ENCODE results near the gene USP12. TPM values are rescaled to one million over a fixed set of nuclear protein-coding genes. Genes with fewer than 3 reads are reported as not detected.

The USP12 gene
- total RNA-seq, 2 experiments from 2014 or later: 18.7 to 20.7 TPM

DNA sequence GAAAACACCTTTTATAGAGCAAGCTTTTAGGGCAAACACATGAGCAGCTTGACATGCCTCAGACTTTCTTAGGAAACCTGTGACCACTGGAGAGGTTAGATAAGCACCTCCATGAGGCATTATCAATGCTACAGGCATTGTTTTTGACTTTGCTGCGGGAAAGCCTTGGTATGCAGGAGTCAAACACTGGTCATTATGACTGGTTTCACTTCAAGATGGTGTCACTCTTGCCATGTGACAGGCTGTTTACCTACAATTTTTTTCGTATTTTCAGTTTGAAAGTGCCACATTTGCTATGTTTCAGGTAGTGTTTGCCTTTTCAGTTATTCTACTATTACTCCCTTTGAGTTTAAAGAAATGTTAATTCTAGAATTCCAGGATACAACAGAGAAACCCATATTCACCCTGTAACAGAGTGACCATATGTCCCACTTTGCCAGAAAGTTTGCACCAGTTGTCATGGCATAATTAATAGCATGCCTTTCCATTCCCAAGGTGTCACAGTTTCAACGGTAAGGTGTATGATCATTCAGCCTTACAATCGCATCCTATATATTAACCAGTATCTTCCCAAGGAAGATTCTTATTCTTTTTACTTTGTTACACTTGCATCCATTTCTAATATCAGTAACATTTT, 33.0 kb downstream of the USP12 start:
- Mint-ChIP-seq H3K27ac (no peak overlapping the region), H3K4me3 (no peak overlapping the region), H3K4me1 (peaks cover 16% of the 10 kb centered on the region), H3K9me3 (peaks cover 13% of the 10 kb centered on the region), H3K27me3 (no peaks in the 10 kb centered on the region), H3K36me3 (ENCODE audit: low read depth) (peaks cover 26% of the 10 kb centered on the region)
- DNase-seq: no peak
- ChIA-PET POLR2A (no interaction called here), CTCF (no interaction called here)

DNA sequence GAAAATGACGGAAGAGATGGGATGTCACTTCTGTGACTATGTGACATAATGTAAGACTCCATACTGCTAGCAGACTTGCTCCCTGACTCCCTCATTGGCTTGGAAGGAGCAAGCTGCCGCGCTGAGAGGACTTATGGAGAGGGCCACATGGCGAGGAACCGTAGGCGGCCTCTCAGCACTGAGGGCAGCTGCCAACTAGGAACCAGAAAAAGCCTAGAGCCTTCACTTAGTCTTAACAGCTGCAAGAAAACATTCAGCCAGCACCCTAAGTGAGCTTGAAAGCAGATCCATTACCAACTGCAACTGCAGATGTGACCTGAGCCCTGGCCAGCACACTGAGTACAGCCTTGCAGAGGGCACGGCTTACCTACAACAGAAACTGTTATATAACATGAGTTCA, 33.9 kb downstream of the USP12 start:
- Mint-ChIP-seq H3K9me3 (peaks cover 11% of the 10 kb centered on the region), H3K4me3 (no peak overlapping the region), H3K27me3 (no peaks in the 10 kb centered on the region), H3K4me1 (peaks cover 22% of the 10 kb centered on the region), H3K36me3 (ENCODE audit: low read depth) (peaks cover 21% of the 10 kb centered on the region), H3K27ac (no peak overlapping the region)
- POLR2A ChIA-PET: no interaction called here
- CTCF ChIA-PET: no interaction called here
- DNase-seq: no peak

DNA sequence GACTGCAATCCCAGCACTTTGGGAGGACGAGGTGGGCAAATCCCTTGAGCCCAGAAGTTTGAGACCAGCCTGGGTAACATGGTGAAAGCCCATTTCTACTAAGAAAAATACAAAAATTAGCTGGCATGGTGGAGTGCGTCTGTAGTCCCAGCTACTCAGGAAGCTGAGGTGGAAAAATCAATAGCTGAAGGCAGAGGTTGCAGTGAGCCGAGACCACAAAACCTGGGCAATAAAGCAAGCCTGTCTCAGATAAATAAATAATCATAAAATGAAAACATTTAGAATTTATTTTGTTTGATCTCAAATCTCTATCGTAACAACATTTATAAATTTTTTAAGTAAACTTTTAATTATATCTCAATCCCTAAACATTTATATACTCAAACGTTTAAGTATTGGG, 36.6 kb downstream of the USP12 start:
- peaks cover 40% of the 10 kb centered on the region for H3K4me1 Mint-ChIP-seq
- POLR2A ChIA-PET: no interaction called here
- H3K27me3 Mint-ChIP-seq: no peaks in the 10 kb centered on the region
- H3K4me3 Mint-ChIP-seq: no peak overlapping the region
- CTCF ChIA-PET: no interaction called here
- peaks cover 16% of the 10 kb centered on the region for H3K36me3 Mint-ChIP-seq (ENCODE audit: low read depth)
- no peak for DNase-seq
- H3K27ac Mint-ChIP-seq: no peak overlapping the region
- H3K9me3 Mint-ChIP-seq: peaks cover 14% of the 10 kb centered on the region

DNA sequence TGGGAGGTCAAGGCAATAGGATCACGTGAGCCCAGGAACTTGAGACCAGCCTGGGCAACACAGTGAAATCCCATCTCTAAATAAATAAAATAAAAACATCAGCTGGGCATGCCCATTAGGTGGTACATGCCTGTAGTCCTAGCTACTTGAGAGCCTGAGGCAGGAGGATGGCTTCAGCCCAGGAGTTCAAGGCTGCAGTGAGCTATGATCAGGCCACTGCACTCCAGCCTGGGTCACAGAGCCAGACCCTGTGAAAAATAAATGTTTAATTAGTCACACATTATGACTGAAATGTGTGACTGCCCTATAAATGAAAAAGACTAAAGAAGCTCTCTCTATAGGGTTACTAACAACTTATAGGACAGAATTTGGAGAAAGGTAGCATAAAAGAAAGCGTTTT, 37.7 kb downstream of the USP12 start:
- Mint-ChIP-seq H3K27ac (no peak overlapping the region), H3K36me3 (ENCODE audit: low read depth) (peaks cover 22% of the 10 kb centered on the region), H3K9me3 (peaks cover 17% of the 10 kb centered on the region), H3K4me3 (no peak overlapping the region), H3K27me3 (no peaks in the 10 kb centered on the region), H3K4me1 (peaks cover 47% of the 10 kb centered on the region)
- DNase-seq: no peak
- ChIA-PET POLR2A (no interaction called here), CTCF (interaction anchor here (1.2 to 2.1 kb wide), 3 partner anchors 13 to 19 kb away, joined by 3 to 7 read pairs (median 5); no protein-coding TSS in a partner anchor)

DNA sequence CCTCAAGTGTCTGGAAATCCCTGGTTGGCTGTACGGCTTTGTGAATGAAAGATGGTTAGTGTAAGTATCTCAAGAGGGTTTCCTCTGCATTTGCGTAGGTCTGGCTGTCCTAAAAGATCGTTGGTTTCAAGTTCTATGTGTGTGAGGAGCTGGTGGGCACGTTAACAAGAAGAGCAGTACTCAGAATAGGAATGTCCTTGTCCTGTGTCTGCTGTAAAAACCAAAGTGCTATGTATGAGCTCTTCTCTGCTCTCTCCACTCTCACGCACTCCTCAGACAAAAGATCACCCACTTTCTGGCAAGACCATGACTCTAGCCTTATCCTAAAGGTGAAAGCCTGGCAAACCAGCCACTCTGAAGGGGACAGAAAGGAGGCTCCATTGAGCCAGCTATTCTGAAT, 39.1 kb downstream of the USP12 start:
- DNase-seq: no peak
- H3K9me3 Mint-ChIP-seq: peaks cover 17% of the 10 kb centered on the region
- CTCF ChIA-PET: interaction anchor here (0.9 to 2.1 kb wide), 5 partner anchors 14 to 144 kb away, joined by 3 to 7 read pairs (median 3); no protein-coding TSS in a partner anchor

DNA sequence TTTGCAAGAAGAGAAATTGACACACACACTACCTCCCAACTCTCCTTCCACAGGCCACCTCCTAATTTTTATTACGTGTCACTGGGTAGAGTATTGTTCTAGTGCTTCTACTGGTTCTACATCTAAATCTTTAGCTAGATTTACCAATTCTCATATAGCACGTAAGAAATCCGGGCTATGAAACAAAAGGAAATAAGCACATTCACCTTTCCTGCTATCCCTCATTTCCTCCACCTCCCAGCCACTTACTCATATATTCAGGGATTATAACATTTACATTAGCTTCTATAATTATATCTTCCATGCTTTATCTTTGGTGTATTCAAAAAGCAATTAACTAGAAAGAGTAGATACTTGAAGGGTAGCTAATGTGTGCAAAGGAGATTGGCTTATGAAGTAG, 39.7 kb downstream of the USP12 start:
- peaks cover 32% of the 10 kb centered on the region for H3K36me3 Mint-ChIP-seq (ENCODE audit: low read depth)
- no peaks in the 10 kb centered on the region for H3K27me3 Mint-ChIP-seq
- peak overlapping the region; percentile 83 for H3K27ac Mint-ChIP-seq
- peaks cover 17% of the 10 kb centered on the region for H3K9me3 Mint-ChIP-seq
- no peak for DNase-seq
- CTCF ChIA-PET: interaction anchor here (0.7 to 2.3 kb wide), 7 partner anchors 12 to 144 kb away, joined by 3 to 7 read pairs (median 3); partner anchors contain the start of gene RASL11A
- peaks cover 64% of the 10 kb centered on the region for H3K4me1 Mint-ChIP-seq
- H3K4me3 Mint-ChIP-seq: peak overlapping the region; percentile 7
- POLR2A ChIA-PET: interaction anchor here (0.8 kb wide), 1 partner anchor 10 kb away, joined by 5 read pairs; no protein-coding TSS in a partner anchor

More for the DNA sequence above, 39.1 kb downstream of the USP12 start:
- POLR2A ChIA-PET: no interaction called here
- H3K27me3 Mint-ChIP-seq: no peaks in the 10 kb centered on the region
- H3K4me3 Mint-ChIP-seq: no peak overlapping the region
- H3K36me3 Mint-ChIP-seq (ENCODE audit: low read depth): peaks cover 30% of the 10 kb centered on the region
- H3K27ac Mint-ChIP-seq: peak overlapping the region; percentile 48
- peaks cover 58% of the 10 kb centered on the region for H3K4me1 Mint-ChIP-seq

DNA sequence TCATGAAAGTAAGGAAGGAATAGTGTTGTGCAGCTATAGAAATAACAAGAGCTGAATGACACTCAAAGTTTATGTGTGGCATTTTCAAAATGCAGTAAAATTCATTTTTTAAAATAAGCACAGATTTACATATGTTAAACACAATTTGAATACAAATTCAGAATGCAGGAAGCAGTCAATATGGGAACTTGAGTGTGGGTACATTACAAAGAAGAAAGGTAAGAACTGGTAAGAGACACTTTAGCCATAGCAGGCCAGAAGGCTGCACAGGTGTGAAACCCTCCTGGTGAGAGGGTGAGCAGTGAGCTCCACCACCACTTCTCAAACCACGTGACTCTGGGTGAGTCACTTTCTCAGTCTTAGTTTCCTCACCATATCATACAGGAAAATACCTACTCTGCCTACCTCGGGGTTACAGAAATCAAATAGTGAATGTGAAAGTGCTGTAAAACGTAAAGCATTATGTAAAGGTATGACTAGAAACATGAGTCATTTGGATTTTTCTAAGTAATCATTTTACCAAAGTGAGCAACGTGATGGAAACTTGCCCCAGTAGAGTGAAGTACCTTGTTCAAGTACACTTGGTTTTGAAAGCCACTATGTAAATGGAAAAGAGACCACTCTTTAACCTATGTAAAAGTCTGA, 40.5 kb downstream of the USP12 start:
- H3K27ac Mint-ChIP-seq: peak overlapping the region; percentile 83
- POLR2A ChIA-PET: interaction anchor here (0.8 kb wide), 1 partner anchor 10 kb away, joined by 5 read pairs; no protein-coding TSS in a partner anchor
- peak overlapping the region; percentile 22 for H3K4me3 Mint-ChIP-seq
- H3K36me3 Mint-ChIP-seq (ENCODE audit: low read depth): peaks cover 39% of the 10 kb centered on the region
- H3K27me3 Mint-ChIP-seq: no peaks in the 10 kb centered on the region
- H3K9me3 Mint-ChIP-seq: peaks cover 17% of the 10 kb centered on the region
- CTCF ChIA-PET: interaction anchor here (0.5 to 2.3 kb wide), 10 partner anchors 11 to 825 kb away, joined by 3 to 7 read pairs (median 4); partner anchors contain the start of gene RASL11A
- peaks cover 66% of the 10 kb centered on the region for H3K4me1 Mint-ChIP-seq
- peak; percentile 83 for DNase-seq

DNA sequence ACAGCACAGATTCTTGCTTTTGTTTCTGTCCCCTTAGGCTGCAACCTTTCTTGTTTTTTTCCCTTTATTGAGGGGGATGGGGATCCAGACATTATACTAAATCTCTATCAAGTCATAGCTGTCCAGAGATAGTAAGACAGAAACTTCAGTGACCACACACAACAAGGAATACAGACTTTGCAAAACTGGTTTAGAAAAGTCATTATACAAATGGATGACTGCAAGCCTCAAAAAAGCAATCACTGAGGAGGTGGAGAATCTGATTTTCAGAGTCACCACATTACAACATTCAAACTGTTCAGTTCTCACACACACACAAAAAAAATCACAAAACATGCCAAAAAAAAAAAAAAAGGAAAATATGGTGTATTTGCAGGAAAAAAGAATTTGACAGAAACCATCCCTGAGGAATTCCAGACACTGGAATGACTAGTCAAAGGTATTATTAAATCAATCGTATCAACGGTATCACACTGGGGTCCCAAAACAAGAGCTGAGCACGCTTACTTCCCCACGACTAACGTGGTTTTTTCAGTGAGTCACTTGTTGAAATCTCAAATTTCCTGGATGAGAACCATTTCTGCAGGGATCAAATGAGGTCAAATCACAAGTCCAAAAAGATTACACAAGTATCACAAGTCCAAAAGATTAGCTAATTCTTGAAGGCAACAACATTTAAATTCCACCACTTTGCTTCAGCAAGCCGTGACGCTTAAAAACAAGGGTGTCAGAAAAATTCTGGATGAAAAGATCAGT, 41.2 kb downstream of the USP12 start:
- Mint-ChIP-seq H3K27ac (peak overlapping the region; percentile 83), H3K4me1 (peaks cover 66% of the 10 kb centered on the region), H3K27me3 (no peaks in the 10 kb centered on the region), H3K4me3 (no peak overlapping the region), H3K9me3 (peaks cover 18% of the 10 kb centered on the region), H3K36me3 (ENCODE audit: low read depth) (peaks cover 40% of the 10 kb centered on the region)
- CTCF ChIA-PET: interaction anchor here (0.6 to 2.3 kb wide), 8 partner anchors 10 to 824 kb away, joined by 3 to 7 read pairs (median 4); no protein-coding TSS in a partner anchor
- POLR2A ChIA-PET: no interaction called here
- no peak for DNase-seq

DNA sequence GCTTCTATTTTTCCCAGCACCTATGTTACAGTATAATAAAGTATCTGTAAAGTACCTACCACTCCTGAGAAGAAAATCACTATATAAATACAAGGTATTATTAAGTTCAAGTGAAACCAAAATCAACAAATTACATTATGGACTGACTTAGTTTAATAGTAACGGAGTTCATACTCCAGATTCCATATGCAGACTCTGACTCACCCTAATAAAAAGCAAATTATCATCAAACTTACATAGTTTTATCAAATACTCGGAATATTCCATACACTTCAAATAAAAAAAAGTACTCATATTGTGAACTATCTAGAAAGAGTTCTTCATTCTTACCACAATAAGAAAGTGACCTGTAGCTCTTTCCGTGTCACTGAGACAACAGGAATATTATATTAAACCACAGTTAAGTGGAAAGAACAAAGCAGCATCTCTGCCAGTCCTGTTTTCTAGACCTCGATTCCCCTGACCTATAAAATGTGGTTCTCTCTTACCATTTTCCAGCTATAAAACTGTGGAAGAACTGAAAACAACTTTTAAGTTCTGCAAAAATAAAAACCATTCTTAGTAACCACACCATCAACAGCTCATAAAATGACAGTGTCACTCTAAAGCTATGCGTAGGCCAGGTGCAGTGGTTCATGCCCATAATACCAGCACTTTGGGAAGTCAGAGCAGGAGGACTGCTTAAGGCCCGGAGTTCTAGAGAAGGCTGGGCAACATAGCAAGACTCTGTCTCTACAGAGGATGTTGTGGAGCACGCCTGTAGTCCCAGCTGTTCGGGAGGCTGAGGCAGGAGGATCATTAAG, 42.6 kb downstream of the USP12 start:
- no peak for DNase-seq
- CTCF ChIA-PET: interaction anchor here (1.2 to 1.9 kb wide), 2 partner anchors 9 to 36 kb away, joined by 4 to 7 read pairs; no protein-coding TSS in a partner anchor
- Mint-ChIP-seq H3K4me3 (no peak overlapping the region), H3K27me3 (no peaks in the 10 kb centered on the region), H3K27ac (no peak overlapping the region), H3K4me1 (peaks cover 60% of the 10 kb centered on the region), H3K9me3 (peaks cover 27% of the 10 kb centered on the region), H3K36me3 (ENCODE audit: low read depth) (peaks cover 49% of the 10 kb centered on the region)
- POLR2A ChIA-PET: no interaction called here

DNA sequence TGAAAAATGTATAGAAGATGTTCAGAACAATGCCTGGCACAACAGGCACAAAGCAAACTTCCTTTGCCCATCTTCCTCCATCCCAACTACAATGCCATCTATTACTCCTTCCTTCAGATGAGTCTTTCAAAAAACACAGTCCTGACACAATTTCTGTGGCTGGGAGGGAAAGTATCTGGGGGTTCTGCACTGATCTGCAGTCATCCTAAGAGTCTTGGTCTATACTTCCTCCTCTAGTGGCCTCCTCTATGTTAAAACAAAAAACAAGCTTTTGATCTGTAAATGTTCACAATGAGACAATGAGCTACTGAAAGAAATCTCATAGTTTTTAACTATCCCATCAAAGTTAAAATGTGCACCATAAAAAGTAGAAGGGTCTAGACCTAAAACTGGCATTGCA, 44.8 kb downstream of the USP12 start:
- Mint-ChIP-seq H3K36me3 (ENCODE audit: low read depth) (peaks cover 65% of the 10 kb centered on the region), H3K4me1 (peaks cover 47% of the 10 kb centered on the region), H3K9me3 (peaks cover 40% of the 10 kb centered on the region), H3K27ac (no peak overlapping the region), H3K27me3 (no peaks in the 10 kb centered on the region), H3K4me3 (no peak overlapping the region)
- ChIA-PET CTCF (interaction anchor here (1.3 kb wide), 1 partner anchor 31 kb away, joined by 3 read pairs; no protein-coding TSS in a partner anchor), POLR2A (no interaction called here)
- no peak for DNase-seq

DNA sequence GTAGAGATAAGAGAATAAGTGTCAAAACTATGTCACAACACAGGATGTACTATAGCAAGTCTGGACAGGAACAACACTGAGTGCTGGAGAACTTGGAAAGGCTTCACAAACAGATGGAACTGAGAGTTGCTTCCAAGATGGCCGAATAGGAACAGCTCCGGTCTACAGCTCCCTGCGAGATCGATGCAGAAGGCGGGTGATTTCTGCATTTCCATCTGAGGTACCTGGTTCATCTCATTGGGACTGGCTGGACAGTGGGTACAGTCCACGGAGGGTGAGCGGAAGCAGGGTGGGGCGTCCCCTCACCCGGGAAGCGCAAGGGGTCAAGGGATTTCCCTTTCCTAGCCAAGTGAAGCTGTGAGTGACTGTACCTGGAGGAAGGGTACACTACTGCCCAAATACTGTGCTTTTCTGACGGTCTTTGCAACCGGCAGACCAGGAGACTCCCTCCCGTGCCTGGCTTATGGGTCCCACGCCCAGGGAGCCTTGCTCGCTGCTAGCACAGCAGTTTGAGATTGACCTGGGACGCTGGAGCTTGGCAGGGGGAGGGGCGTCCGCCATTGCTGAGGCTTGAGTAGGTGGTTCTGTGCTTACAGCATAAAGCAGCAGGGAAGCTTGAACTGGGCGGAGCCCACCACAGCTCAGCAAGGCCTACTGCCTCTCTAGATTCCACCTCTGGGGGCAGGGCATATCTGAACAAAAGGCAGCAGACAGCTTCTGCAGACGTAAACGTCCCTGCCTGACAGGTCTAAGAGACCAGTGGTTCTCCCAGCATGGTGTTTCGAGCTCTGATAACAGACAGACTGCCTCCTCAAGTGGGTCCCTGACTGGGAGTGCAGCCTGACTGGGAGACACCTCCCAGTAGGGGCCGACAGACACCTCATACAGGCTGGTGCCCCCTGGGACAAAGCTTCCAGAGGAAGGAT, 46.0 kb downstream of the USP12 start:
- no peak overlapping the region for H3K27ac Mint-ChIP-seq
- no peak for DNase-seq
- peaks cover 35% of the 10 kb centered on the region for H3K4me1 Mint-ChIP-seq
- no peaks in the 10 kb centered on the region for H3K27me3 Mint-ChIP-seq
- H3K36me3 Mint-ChIP-seq (ENCODE audit: low read depth): peaks cover 63% of the 10 kb centered on the region
- CTCF ChIA-PET: no interaction called here
- no peak overlapping the region for H3K4me3 Mint-ChIP-seq
- peaks cover 35% of the 10 kb centered on the region for H3K9me3 Mint-ChIP-seq
- POLR2A ChIA-PET: no interaction called here

Measured in activated CD4-positive, alpha-beta T cell treated with anti-CD3 and anti-CD28 coated beads, Interleukin-2, amount 10 ng/mL, durations not matched to agents 7 days and 5 days (primary cell).